ENCODE data around the gene NCBP3.

DNA sequence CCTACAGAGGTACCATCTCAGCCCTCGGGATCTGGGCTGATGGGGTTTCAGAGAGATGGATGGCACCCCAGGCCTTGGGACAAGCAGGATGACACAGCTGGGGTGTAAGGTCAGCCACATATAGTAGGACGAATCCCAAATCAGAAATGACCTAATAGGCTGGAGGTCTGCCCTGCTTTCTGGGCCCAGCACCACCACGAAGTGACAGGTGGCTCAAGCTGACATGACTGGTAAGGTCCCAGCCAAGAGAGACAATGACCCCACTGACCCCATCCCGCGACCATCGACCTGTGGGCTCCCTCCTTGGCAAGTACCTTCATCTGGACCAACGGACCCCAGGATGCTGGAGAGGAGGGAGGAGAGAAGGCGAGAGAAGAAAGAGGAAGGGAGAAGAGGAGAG, 31.2 kb upstream of the NCBP3 start:
- no peak for TF ChIP-seq POLR2A (IDR thresholded peaks at IDR 0.05)
- TF ChIP-seq, protein P1, sequence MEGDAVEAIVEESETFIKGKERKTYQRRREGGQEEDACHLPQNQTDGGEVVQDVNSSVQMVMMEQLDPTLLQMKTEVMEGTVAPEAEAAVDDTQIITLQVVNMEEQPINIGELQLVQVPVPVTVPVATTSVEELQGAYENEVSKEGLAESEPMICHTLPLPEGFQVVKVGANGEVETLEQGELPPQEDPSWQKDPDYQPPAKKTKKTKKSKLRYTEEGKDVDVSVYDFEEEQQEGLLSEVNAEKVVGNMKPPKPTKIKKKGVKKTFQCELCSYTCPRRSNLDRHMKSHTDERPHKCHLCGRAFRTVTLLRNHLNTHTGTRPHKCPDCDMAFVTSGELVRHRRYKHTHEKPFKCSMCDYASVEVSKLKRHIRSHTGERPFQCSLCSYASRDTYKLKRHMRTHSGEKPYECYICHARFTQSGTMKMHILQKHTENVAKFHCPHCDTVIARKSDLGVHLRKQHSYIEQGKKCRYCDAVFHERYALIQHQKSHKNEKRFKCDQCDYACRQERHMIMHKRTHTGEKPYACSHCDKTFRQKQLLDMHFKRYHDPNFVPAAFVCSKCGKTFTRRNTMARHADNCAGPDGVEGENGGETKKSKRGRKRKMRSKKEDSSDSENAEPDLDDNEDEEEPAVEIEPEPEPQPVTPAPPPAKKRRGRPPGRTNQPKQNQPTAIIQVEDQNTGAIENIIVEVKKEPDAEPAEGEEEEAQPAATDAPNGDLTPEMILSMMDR (IDR thresholded peaks at IDR 0.05) = no peak
